ENCODE data around the gene ST6GALNAC2. TPM values are rescaled to one million over a fixed set of nuclear protein-coding genes. Genes with fewer than 3 reads are reported as not detected.

The ST6GALNAC2 gene
- 0.65 and 3.3 TPM in 2 replicates for total RNA-seq

GRCh38 chr17:76585649-76586593 is at the start of gene ST6GALNAC2:
Gene ST6GALNAC2 (minus strand): TSS chr17:76585860. CDS start chr17:76585808, 52 bp downstream.

GRCh38 chr17:76539631-76540271 is 45.9 kb downstream of the ST6GALNAC2 start, which contains the start of gene PRCD:
Gene PRCD (plus strand): TSS chr17:76540044. CDS start chr17:76540142, 98 bp downstream.

GRCh38 chr17:76537578-76538280 is 47.9 kb downstream of the ST6GALNAC2 start, which contains the start of gene CYGB:
Gene CYGB (minus strand): TSS chr17:76537709. CDS start chr17:76537542, 167 bp downstream.

Small RNA genes lying within 50 kb of the gene (small RNA-seq; reads per million reads assigned to genes)
- gene AC015802.2 (not detected), gene SNORD1A (not detected), gene SNORD1B (1,260 reads per million, percentile 99 among the genes with 10 or more reads in this experiment)

Other genes starting within 250 kb of the ST6GALNAC2 start
- 25.6 and 39.4 TPM in 2 replicates for gene PRPSAP1, start 231.9 kb downstream of the ST6GALNAC2 start, total RNA-seq
- gene SPHK1, start 201.3 kb downstream of the ST6GALNAC2 start, total RNA-seq = 50.1 and 56.1 TPM in 2 replicates
- gene UBE2O, start 132.7 kb downstream of the ST6GALNAC2 start, total RNA-seq = 25.3 and 27.1 TPM in 2 replicates
- not detected in 2 replicates for gene AANAT, start 118.3 kb downstream of the ST6GALNAC2 start, total RNA-seq
- gene RHBDF2, start 84.4 kb downstream of the ST6GALNAC2 start, total RNA-seq = 8.4 and 10.3 TPM in 2 replicates
- 10.0 and 15.6 TPM in 2 replicates for gene CYGB, start 48.2 kb downstream of the ST6GALNAC2 start, total RNA-seq
- 1.1 and 1.3 TPM in 2 replicates for gene PRCD, start 45.8 kb downstream of the ST6GALNAC2 start, total RNA-seq
- gene ST6GALNAC1, start 57.9 kb upstream of the ST6GALNAC2 start, total RNA-seq = not detected in 2 replicates
- 196 and 241 TPM in 2 replicates for gene MXRA7, start 125.1 kb upstream of the ST6GALNAC2 start, total RNA-seq
- 27.9 and 30.5 TPM in 2 replicates for gene JMJD6, start 140.7 kb upstream of the ST6GALNAC2 start, total RNA-seq
- gene METTL23, start 141.0 kb upstream of the ST6GALNAC2 start, total RNA-seq = 21.6 and 24.9 TPM in 2 replicates
- gene SRSF2, start 151.5 kb upstream of the ST6GALNAC2 start, total RNA-seq = 152 and 165 TPM in 2 replicates
- gene MFSD11, start 152.3 kb upstream of the ST6GALNAC2 start, total RNA-seq = 30.7 and 34.1 TPM in 2 replicates

Data from hair follicle dermal papilla cell (primary cell).